H54 (cell line): ENCODE data around the gene AGAP1.
A peak's percentile ranks its signal among the peaks of the same experiment; 100 is the strongest.

ENCODE experiments used
- DNase-seq: peaks from one replicate; pipeline ENCODE4 v3.0.0; 2011; ENCODE audit warnings: low spot score, mixed read lengths; ENCODE audit not compliant: insufficient read length
- FAIRE-seq: peaks from 3 replicates; lab custom pipeline; 2011; peaks lifted over from hg19 to GRCh38; lab: Jason Lieb, UNC
- POLR2A ChIP-seq: IDR thresholded peaks from 2 replicates; pipeline ENCODE4 v1.6.1; 2011; ENCODE audit warnings: low read depth, mild to moderate bottlenecking, low read length

AGAP1 gene

DNA sequence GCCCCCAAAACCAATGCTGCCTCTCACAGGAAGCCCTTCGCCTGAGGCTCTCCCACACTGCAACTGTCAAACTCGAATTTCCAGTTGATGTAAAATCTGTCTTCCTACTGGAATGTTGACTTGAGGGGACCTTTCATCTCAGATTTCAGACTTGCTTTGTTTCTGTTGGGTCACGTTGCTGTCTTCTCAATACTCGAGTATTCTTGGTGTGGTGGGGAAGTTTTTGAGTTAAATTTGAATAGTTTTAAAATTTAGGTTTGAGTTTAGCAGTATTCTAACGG lies 50.8 kb downstream of the AGAP1 start:
- TF ChIP-seq POLR2A: no peak
- no peak for FAIRE-seq
- DNase-seq: no peak

DNA sequence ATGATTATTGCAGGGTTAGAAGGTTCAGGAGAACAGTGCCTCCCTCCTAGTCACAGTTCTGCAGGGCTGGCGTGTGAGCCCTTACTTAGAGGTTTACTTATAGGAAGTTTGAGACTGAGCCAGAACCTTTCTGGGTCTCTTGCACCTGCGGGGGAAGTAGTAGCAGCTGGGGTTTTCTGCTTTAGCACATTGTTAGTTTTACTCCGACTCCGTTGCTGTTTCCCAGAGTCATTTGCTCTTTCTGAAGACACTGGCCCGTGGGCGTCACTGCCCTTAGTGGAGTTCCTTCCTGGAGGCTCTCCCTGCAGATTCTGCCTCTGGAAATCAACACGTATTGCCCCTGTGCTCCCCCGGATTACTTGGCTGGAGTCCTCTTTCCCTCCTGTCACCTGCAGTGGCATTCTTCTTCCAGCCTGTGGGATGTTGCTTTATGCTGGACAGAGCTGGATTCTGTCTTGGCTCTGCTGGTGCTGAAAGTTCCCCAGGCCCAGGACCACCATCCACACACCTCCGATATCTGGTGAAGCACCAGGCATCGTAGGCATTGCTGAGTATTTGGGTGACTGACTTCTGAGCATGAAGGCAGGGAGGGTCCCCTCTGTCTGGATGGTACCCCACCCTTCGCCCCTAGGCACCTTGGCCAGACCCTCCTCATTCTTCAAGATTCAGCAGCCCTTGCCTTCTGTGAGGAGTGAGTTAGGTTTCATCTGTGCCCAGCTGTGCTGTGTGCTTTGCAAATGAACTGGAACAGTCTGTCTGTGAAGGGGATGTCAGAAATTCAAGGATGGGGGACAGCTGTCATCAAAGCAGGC lies 51.7 kb downstream of the AGAP1 start:
- no peak for DNase-seq
- no peak for FAIRE-seq
- no peak for TF ChIP-seq POLR2A

DNA sequence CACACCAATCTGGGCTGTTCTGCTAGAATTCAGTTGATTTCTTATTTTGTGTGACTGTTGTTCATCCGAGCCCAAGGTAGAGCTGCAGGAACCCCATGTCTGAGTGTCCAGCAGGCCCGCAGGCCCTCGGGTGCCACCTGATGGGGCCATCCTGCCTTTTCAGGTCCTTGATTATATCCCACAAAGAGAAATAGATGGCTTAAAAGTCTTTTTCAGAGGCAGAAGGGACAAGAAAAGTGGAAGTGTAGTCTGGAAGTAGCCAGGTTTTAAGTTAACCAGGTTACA lies 52.2 kb downstream of the AGAP1 start:
- FAIRE-seq: no peak
- no peak for TF ChIP-seq POLR2A
- no peak for DNase-seq

DNA sequence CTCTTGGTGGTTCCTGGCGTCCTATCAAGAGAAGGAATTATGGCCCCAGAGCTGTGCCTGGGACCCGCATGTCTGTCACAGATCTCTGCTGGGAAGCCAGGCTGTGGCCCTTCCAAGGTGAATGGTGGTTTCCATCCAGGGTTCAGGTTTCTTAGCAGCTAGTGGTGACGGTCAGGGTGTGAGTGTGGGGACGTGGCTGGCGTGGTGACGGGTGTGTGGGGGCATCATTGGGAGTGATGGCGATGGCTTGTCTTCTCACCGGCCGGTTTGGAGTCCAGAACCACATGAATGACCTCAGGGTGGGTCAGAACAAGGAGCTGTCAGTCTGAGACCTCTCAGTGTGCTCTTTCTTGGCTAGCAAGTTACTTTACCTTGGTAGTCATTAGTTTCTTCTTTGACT lies 52.6 kb downstream of the AGAP1 start:
- TF ChIP-seq POLR2A: no peak
- FAIRE-seq: no peak

DNA sequence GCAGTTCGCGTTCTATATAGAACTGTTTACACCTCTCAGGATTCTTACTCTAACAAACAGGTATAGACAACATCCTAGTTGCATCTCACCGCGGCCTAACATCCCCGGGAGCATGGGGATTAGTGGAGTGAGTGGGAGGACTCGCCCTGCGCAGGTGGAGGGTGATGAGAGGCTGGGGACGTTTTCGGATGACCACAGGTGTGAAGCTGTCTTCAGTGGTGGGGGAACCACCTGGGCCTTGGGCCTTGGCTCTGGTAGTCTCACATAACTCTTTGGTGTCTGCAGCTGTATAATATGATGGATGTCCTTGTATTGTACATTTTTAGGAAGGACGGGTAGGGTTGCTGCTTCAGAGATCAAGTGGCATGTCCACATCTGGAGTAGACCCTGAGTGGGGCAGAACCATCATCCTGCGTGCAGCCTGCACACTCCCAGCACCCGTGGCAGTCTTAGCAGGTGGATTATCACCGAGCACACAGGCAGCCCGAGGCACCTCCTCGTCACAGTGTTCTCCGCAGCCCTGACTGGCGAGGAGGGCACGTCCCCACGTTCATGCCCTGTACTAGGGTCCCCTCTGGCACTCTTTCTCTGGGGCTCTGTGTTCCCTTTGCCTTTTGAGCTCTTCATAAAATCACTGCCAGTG lies 56.0 kb downstream of the AGAP1 start:
- TF ChIP-seq POLR2A: no peak
- FAIRE-seq (no peak), DNase-seq (no peak)

More for the DNA sequence above, 52.6 kb downstream of the AGAP1 start:
- DNase-seq: no peak

DNA sequence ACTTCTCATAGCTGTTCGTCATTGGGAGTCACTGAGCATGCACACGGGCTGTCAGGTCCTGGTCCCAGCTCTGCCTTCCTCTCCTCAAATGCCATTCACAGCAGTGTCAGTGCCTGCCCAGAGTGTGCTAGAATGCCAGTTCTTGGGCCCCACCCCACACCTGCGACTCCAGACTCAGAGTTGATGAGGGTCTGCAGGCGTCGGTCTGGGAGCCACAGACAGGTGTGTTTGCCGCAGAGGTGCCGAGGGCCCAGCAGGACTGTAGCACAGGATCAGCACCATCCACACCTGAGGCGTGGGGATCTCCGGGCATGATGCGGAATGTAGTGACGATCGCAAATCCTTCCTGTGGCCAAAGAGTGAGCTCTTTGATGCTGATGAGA lies 56.5 kb downstream of the AGAP1 start:
- DNase-seq (no peak), FAIRE-seq (no peak)
- TF ChIP-seq POLR2A: no peak

DNA sequence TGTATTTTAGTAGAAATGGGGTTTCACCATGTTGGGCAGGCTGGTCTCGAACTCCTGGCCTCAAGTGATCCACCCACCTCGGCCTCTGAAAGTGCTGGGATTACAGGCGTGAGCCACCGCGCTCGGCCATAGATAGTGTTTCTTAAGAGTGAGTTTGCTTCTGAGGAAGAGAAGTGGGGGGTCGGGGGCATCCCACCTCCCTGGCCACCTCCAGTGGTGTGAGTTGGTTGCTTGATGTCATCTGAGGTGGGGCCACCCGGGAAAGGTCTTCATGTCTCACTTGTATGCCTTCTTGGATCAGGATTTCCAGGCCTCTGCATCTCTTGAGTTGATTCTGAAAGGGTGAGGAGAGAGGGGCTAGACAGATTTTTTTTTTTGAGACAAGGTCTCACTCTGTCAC lies 57.1 kb downstream of the AGAP1 start:
- TF ChIP-seq POLR2A: no peak
- no peak for FAIRE-seq
- DNase-seq: no peak

DNA sequence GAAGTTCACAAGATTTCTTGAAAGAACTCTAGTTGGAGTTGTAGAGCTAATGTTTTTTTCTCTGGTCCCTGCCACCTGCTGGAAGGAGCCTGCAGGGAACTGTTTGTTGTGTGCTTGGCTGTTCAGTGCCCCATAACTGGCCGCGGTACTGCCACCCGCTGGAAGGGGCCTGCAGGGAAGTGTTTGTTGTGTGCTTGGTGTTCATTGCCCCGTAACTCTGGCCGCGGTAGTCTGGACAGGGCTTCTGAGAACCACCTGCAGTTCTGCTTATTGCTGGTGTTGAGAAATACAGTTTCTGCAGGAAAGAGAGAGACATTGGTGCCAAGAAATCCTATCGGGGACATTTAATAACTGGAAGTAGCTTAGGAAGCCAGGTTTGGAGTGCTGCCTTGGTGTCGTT lies 58.1 kb downstream of the AGAP1 start:
- no peak for TF ChIP-seq POLR2A
- FAIRE-seq: peak; percentile 15
- DNase-seq: peak; percentile 85

DNA sequence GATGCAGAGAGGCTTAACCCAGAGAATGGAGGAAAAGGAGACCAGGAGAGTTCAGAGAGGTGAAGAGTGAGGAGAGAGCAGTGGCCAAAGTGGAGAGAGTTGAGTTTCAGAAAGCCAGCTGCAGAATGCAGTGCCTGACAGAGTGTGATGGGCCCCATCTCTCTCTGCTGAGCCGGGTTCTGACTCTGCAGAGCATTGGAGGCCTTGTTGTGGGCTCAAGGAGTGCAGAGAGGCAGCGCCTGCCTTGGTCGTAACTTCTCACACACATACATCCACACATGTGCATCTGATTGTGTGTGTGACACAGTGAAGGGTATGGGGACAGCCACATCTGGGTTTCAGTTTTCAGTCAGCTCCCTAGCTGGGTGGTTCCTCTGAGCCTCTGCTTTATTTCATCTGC lies 58.8 kb downstream of the AGAP1 start:
- FAIRE-seq (no peak), DNase-seq (no peak)
- no peak for TF ChIP-seq POLR2A

DNA sequence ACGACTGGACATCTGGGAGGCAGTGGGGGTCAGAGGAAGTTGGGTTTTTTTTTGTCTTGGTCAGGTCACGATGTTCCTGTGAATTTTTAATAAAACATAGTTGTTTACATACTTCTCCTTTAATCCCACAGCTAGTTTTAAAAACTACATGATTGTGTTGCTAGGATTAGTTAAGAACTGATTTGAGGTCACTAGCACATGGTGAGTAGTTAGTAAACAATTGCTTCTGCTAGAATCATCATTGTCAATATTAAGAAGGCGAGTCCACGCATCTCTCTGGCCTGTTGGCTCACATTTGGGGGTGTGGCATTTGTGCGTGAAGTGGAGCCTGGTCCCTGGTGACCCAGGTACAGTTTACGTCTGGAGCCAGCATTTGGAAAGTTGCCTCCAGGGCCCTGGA lies 59.4 kb downstream of the AGAP1 start:
- no peak for TF ChIP-seq POLR2A
- FAIRE-seq (no peak), DNase-seq (no peak)

DNA sequence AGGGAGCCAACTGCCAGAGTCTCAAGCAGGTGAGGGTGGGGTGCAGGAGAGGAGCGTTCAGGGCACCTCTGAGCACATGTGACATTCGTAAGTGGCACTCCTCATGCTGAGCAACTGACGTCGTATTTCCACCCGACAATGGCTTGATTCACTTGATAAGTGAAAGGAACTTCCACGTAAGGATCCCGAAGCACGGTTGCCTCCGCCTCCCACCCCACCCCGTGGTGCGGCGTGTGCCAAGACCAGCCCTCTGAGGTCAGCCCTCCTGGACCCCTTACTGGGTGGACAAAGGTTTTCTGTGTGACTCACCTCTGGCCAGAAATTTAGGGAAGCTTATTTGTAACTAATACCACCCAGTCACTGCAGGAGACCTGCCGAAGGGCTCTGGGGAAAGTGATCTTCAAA lies 59.9 kb downstream of the AGAP1 start:
- DNase-seq: peak; percentile 28
- no peak for TF ChIP-seq POLR2A
- FAIRE-seq: no peak

DNA sequence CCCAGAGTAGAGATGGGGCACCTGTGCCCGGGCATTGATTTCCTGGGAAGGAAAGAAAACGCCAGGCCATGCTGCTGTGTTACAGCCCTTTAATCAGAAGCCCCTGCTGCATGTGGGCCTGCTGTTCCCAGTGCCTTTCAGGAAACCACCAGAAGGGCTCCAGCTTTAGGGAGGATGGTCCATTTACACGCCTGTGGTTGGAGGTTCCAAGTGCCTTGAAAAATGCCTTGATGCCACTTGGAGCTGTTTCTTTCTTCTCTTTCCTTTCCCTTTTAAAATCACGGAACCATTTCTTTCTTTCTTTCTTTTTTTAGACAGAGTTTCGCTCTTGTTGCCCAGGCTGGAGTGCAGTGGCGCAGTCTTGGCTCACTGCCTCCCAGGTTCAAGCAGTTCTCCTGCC lies 60.5 kb downstream of the AGAP1 start:
- FAIRE-seq: no peak
- TF ChIP-seq POLR2A: no peak

DNA sequence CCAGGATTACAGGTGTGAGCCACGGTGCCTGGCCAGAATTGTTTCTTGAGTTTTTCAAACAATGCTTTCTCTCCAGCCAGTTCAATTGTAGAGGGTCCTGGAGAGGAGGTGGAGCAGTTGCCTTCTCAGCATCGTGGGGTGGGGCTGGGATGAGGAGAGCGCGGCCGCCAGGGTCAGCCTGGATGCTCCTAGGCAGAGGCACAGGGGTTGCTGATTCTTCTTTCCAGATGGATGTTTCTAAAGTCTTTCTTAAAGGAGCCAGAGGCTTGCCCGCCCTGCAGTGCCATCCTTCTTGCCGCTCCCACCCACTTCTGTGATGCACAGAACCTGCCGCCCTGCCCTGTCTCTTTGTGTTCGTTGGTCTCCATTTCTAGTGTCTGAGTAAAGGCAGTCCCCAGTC lies 61.1 kb downstream of the AGAP1 start:
- DNase-seq (no peak), FAIRE-seq (no peak)
- no peak for TF ChIP-seq POLR2A

More for the DNA sequence above, 60.5 kb downstream of the AGAP1 start:
- no peak for DNase-seq

DNA sequence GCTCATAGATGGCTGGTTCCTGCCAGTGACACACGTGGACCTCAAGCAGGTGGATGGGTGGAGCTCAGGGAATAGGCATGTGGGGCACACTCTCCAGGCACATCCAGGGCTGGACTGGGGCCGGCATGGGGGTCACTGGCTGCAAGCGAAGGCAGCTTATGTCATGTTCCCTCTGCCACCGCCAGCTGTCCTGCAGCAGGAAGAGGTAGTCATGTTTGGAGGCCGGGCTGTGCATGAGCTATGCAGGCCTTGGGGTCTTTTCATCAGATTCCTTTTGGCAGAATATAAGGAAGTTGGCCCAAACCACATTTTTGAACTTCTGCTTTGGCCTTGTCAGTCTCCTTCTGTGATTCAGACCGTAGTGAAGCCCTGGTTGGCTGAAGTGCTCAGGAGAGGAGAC lies 61.5 kb downstream of the AGAP1 start:
- no peak for FAIRE-seq
- no peak for TF ChIP-seq POLR2A

DNA sequence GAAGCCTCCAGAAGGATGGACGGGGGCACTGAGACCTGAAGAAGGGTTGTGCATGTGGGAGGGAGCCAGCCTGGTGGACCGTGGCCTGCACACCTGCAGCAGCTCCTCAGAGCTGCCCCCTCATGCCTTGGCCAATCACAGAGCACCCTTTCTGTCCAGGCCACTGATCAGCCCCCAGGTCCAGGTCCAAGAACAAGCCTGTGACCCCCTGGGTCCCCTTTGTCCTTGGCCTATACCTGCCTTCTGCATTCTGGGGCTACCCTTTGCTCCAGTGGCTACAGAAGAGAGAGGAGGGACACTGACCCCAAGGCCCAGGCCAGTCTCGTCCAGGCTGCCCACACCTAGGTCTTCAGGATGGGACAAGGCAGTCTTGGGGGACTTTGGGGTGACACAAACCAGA lies 62.2 kb downstream of the AGAP1 start:
- no peak for DNase-seq
- no peak for TF ChIP-seq POLR2A
- FAIRE-seq: no peak

More for the DNA sequence above, 61.5 kb downstream of the AGAP1 start:
- DNase-seq: no peak
